ENCODE results near the gene SORCS2.

Gene SORCS2

GRCh38 chr4:7393601-7394575 lies 201.6 kb downstream of the SORCS2 start:
- DNase-seq (ENCODE audit: low read depth in 2 of 2) = no peak

GRCh38 chr4:7394681-7395451 lies 202.5 kb downstream of the SORCS2 start:
- no peak for DNase-seq (ENCODE audit: low read depth in 2 of 2)

GRCh38 chr4:7395645-7396044 lies 203.3 kb downstream of the SORCS2 start:
- DNase-seq (ENCODE audit: low read depth in 2 of 2) = no peak

- DNase-seq (ENCODE audit: low read depth in 2 of 2) = no peak
These were observed 204.0 kb downstream of the SORCS2 start for GRCh38 chr4:7396186-7396910.

GRCh38 chr4:7397206-7398103 lies 205.1 kb downstream of the SORCS2 start:
- DNase-seq (ENCODE audit: low read depth in 2 of 2) = no peak

GRCh38 chr4:7398104-7398423 lies 205.7 kb downstream of the SORCS2 start:
- no peak for DNase-seq (ENCODE audit: low read depth in 2 of 2)

- DNase-seq (ENCODE audit: low read depth in 2 of 2) = no peak
These were observed 206.6 kb downstream of the SORCS2 start for GRCh38 chr4:7398788-7399439.

- DNase-seq (ENCODE audit: low read depth in 2 of 2) = no peak
These were observed 207.3 kb downstream of the SORCS2 start for GRCh38 chr4:7399440-7400234.

- DNase-seq (ENCODE audit: low read depth in 2 of 2) = no peak
These were observed 208.4 kb downstream of the SORCS2 start for GRCh38 chr4:7400671-7401298.

- DNase-seq (ENCODE audit: low read depth in 2 of 2) = no peak
These were observed 210.2 kb downstream of the SORCS2 start for GRCh38 chr4:7402526-7402925.

GRCh38 chr4:7403001-7403400 lies 210.7 kb downstream of the SORCS2 start:
- DNase-seq (ENCODE audit: low read depth in 2 of 2) = no peak

- DNase-seq (ENCODE audit: low read depth in 2 of 2) = no peak
These were observed 215.8 kb downstream of the SORCS2 start for GRCh38 chr4:7408166-7408565.

GRCh38 chr4:7410446-7410845 lies 218.1 kb downstream of the SORCS2 start:
- no peak for DNase-seq (ENCODE audit: low read depth in 2 of 2)

- no peak for DNase-seq (ENCODE audit: low read depth in 2 of 2)
These were observed 219.2 kb downstream of the SORCS2 start for GRCh38 chr4:7411491-7411890.

GRCh38 chr4:7411896-7412553 lies 219.7 kb downstream of the SORCS2 start:
- DNase-seq (ENCODE audit: low read depth in 2 of 2) = no peak

GRCh38 chr4:7412554-7412912 lies 220.2 kb downstream of the SORCS2 start:
- DNase-seq (ENCODE audit: low read depth in 2 of 2) = no peak

- DNase-seq (ENCODE audit: low read depth in 2 of 2) = no peak
These were observed 221.7 kb downstream of the SORCS2 start for GRCh38 chr4:7414046-7414445.

- no peak for DNase-seq (ENCODE audit: low read depth in 2 of 2)
These were observed 222.6 kb downstream of the SORCS2 start for GRCh38 chr4:7414736-7415510.
